Adrenal gland (tissue), 5 donors: Measurements from ENCODE around the gene GSPT2.

ENCODE experiments used
- POLR2A ChIP-seq, 2 donors: fragments of 450-650 bp; IDR thresholded peaks; one replicate each; pipeline ENCODE4 v1.6.1; 2017; ENCODE audit warnings: antibody characterized with exemption in 2 of 2, mild to moderate bottlenecking in 2 of 2, moderate library complexity in 1 of 2
- TF ChIP-seq, protein P1 (sequence below), 6 experiments: fragments of 450-650 bp in 4 of 6; fragments of 200-600 bp in 2 of 6; sonication (generic) in 1 of 6; IDR thresholded peaks; 1 replicate in 5 of 6; 2 replicates in 1 of 6; pipeline versions ENCODE4 v1.5.1 to v1.8.0; 2016 to 2021; ENCODE audit warnings: antibody characterized with exemption in 6 of 6, mild to moderate bottlenecking in 2 of 6, moderate library complexity in 1 of 6
- donor health status: DM: no; HTN: no; CAD: no.

DNA sequence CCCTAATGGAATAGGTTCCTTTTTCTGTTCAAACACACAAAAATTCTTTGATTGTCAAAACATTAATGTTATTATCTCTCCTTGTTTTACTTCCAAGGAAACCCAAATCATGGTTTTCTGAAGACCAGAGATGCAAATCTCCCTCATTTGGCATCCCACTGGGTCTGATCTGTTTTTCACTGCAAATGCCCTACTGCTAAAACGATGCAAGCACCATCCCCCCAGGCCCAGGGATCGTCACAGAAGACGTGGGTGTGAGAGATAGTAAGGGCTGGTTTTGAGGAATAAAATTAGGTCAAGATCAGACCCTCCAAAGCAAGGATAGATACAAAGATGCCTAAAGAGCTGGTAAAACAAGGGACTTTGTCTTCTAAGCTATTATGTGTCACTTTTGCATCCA, 33.6 kb downstream of the GSPT2 start:
- TF ChIP-seq, protein P1, sequence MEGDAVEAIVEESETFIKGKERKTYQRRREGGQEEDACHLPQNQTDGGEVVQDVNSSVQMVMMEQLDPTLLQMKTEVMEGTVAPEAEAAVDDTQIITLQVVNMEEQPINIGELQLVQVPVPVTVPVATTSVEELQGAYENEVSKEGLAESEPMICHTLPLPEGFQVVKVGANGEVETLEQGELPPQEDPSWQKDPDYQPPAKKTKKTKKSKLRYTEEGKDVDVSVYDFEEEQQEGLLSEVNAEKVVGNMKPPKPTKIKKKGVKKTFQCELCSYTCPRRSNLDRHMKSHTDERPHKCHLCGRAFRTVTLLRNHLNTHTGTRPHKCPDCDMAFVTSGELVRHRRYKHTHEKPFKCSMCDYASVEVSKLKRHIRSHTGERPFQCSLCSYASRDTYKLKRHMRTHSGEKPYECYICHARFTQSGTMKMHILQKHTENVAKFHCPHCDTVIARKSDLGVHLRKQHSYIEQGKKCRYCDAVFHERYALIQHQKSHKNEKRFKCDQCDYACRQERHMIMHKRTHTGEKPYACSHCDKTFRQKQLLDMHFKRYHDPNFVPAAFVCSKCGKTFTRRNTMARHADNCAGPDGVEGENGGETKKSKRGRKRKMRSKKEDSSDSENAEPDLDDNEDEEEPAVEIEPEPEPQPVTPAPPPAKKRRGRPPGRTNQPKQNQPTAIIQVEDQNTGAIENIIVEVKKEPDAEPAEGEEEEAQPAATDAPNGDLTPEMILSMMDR (IDR thresholded peaks at IDR 0.05), result no peak
- no peak for TF ChIP-seq POLR2A (IDR thresholded peaks at IDR 0.05)
